Measurements from ENCODE around the gene KIAA1671.

GRCh38 chr22:24947881-24948280 is 4.6 kb upstream of the KIAA1671 start:
- no peak for TF ChIP-seq CTCF (IDR thresholded peaks at IDR 0.05)
- TF ChIP-seq EZH2 (IDR thresholded peaks at IDR 0.05) = no peak
